AG08395 (cell line): Measurements from ENCODE around the gene SRSF8.
"Not testable (repeated sequence)": the region's sequence is repeated elsewhere in the genome, so short reads cannot be mapped to it uniquely, and the experiment has no call there.

Source experiments
- DNase-seq: peaks from one replicate; pipeline ENCODE4 v3.0.0; 2012; ENCODE audit warnings: mixed read lengths, low spot score

SRSF8 gene

GRCh38 chr11:95066716-95067038 is at the start of gene SRSF8:
TSS of gene SRSF8 (plus strand) at chr11:95066919. CDS start at chr11:95067227, 308 bp downstream.
- no peak for DNase-seq

DNA sequence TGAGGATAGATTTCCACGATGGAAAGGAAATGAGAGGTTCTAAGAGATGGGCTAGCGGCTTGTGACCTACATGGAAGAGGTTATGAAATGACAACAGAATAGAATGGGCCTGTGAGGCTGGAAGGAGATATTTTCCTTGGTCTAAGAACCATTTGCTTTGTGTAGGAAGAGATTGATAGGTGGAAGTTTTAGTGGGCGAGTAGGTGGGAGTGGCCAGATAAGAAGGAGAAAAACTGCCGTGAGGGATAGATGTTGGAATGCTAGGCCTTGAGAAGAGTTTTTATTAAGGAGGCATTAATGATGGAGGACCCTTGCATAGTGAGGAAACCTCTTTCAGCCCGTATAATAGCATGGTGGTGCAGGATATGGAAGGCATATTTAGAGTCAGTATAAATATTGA is 45.3 kb upstream of the SRSF8 start:
- DNase-seq = not testable (repeated sequence)

DNA sequence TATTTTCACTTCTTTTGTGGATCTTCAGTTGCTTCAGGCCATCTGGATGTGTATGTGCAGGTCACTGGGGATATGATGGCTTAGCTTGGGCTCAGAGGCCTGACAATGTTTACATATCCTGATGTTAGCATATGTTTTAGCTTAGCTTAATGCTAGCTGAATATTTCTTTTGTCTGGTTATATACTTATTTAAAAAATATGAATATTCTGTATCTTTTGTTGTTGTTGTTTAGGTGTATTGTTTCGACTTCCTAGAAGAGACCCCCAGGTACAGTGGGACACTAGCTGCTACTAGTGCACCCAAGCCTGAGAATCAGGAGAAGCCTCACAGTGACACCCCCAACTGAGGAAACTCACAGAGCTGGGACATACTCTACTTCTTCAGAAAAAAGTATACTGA is 41.8 kb upstream of the SRSF8 start, which contains the start of gene KDM4E:
KDM4E (plus strand) TSS at position 301 of the 400 bp plus-strand sequence. CDS start 300 bp downstream, outside the sequence.
- no peak for DNase-seq

- DNase-seq = not testable (repeated sequence)
These were observed 41.1 kb upstream of the SRSF8 start for GRCh38 chr11:95025594-95025993.

DNA sequence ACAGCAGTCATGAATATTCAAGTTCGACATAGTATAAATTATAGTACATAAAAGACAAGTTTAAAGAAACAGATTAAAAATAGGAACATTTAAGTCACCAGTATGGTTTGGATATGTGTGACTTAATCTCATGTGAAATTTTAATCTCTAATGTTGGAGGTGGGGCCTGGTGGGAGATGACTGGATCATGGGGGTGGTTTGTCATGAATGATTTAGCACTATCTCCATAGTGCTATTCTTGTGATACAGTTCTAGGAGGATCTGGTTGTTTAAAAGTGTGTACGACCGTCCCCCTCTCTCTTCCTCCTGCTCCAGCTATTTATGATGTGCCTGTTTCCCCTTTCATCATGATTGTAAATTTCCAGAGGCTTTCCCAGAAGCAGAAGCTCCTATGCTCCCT is 38.4 kb upstream of the SRSF8 start:
- DNase-seq = no peak

- DNase-seq = no peak
These were observed 33.7 kb upstream of the SRSF8 start for GRCh38 chr11:95033051-95033450.

DNA sequence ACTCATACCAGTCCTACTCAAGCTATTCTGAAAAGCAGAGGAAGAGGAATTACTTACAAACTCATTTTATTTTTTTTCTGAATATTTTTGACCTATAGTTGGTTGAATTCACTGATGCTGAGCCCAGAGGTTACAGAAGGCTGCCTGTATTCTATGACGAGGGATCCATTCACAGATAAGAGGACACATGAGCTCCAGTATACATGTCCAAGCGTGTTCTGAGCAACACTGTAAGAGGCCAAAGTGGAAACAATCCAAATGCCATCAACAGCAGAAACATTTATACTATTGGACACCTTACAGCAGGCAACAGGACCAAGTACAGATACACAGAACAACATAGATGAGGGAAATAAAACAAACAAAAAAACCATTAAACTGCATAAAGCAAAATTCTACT is 31.4 kb upstream of the SRSF8 start:
- no peak for DNase-seq

GRCh38 chr11:95037356-95038035 is 29.2 kb upstream of the SRSF8 start:
- not testable (repeated sequence) for DNase-seq

DNA sequence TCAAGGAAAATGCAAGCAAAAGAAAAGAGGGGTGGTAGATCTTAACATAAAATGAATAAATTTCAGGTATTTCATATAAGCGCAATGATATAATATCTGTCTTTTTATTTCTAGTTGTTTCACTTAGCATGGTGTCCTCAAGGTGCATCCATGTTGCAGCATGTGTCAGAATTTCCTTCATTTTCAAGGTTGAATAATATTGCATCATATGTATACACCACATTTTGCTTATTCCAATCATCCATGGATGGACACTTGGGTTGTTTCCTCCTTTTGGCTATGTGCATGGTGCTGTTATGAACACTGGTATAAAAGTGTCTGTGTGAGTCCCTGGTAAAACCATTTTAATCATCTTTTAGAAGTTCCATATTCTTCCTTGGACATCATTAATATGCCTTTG is 24.5 kb upstream of the SRSF8 start:
- DNase-seq = no peak

DNA sequence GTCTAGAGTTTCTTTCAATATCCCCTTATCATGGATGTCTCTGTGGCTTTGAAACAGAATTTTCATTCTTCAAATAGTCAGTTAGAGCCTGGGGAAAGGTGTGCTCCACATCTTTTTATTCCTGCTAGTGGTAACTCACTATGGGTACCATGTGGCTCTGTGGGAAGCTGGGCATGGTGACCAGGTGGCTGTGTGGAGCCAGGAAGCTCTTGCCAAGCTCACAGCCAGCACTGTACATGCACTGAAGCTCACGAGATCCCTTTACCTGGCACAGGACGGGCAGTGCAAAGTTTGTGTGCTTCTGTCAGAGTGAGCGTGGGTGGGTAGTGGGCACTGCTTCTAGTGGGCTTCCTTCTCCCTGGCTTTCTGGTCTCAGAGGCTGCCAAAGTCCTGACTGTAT is 23.8 kb upstream of the SRSF8 start:
- DNase-seq = no peak

GRCh38 chr11:95044010-95044409 is 22.7 kb upstream of the SRSF8 start:
- no peak for DNase-seq

DNA sequence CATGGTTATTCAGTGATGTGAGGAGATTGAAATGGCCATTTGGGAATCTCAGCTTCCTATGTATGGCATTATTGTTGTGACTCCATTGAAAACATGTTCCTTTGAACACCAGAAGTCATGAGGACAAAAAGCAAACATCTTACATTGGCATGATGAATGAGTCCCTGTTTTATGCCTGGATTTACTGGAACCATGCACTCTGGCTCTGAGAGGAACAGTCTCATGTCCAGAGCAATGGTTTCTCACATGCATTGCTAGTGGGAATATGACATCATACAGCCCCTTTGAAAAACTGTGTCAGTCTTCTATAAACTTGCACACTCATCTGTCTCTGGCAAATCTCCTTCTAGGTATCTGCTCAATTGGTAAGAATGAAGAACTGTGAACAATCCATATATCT is 20.9 kb upstream of the SRSF8 start:
- no peak for DNase-seq

DNA sequence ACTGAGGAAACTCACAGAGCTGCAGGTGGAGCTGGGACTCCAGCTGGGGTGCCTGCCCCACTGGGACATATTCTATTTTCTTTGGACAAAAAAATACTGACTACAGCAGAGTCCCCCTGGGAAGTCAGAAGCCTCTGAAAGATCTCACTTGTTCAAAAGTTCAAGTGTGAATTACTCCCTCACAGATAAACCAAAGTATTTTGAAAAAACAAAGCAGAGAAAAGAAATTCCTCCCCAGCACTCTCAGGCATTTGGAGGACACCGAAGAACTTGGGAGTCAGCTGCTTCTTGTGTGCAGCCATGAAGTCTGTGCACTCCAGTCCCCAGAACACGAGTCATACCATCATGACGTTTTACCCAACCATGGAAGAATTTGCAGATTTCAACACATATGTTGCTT is 17.6 kb upstream of the SRSF8 start, which contains the start of gene KDM4F:
KDM4F (plus strand) TSS at position 301 of the 400 bp plus-strand sequence.
- not testable (repeated sequence) for DNase-seq

- DNase-seq = no peak
These were observed 16.0 kb upstream of the SRSF8 start for GRCh38 chr11:95050595-95051202.

DNA sequence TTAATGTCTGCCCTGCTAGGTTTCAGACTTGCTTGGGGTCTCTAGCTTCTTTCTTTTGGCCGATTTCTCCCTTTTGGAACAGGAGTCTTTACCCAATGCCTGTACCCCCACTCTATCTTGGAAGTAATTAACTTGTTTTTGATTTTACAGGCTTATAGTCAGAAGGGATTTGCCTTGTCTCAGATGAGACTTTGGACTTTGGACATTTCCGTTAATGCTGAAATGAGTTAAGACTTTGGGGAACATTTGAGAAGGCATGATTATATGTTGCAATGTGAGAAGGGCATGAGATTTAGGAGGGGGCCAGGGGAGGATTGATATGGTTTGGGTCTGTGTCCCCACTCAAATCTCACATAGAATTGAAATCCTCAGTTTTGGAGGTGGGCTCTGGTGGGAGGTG is 12.4 kb upstream of the SRSF8 start:
- DNase-seq = no peak

DNA sequence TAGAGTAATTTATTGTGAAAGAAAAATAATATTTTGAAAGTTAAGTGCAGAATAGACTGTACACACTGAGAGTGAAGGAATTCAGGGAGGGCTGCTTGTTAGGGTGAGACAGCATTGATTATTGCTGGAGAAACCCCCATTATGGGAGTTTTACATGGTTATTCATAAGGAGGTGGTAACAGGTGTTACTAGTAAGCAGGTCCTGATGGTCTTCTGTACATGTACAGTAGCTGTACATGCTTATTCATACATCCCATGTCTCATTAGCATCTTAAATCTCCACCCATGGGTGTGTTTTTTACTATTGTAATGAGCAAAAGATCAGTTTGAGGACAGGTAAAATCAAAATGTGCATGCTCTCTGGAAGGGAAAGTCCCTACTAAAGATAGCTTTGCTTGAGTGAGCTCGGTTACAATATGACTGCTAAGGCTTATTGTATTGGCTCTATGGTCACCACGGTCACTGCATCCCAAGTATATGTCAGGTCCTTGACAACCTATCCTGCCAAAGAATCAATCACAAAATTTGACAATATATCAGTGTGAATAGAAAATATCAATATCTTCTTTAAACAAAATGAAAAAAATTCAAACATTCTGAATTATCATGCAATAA is 11.3 kb upstream of the SRSF8 start:
- DNase-seq = no peak

DNA sequence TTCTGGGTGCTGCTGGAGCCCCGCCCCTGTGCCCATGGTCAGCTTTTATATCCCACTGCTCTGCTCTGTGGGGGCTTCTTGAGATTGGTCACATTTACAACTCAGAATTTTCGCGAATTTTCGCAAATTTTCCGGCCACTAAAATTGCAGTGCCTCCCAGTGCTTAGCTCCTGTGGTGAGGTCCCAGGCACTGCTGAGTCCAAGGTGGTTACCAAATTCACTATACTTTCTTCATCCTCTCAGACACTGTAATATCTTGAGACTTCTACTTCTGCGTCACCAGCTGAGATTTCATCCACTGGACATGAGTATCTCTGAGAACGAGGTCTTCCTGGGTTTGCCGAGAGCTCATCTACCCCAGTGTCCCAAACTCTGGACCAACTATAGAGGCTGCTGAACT is 8.8 kb upstream of the SRSF8 start:
- no peak for DNase-seq

GRCh38 chr11:95058621-95059020 is 8.1 kb upstream of the SRSF8 start:
- no peak for DNase-seq

GRCh38 chr11:95059046-95059445 is 7.7 kb upstream of the SRSF8 start:
- DNase-seq = no peak

- no peak for DNase-seq
These were observed 1.4 kb upstream of the SRSF8 start for GRCh38 chr11:95065336-95065735.

DNA sequence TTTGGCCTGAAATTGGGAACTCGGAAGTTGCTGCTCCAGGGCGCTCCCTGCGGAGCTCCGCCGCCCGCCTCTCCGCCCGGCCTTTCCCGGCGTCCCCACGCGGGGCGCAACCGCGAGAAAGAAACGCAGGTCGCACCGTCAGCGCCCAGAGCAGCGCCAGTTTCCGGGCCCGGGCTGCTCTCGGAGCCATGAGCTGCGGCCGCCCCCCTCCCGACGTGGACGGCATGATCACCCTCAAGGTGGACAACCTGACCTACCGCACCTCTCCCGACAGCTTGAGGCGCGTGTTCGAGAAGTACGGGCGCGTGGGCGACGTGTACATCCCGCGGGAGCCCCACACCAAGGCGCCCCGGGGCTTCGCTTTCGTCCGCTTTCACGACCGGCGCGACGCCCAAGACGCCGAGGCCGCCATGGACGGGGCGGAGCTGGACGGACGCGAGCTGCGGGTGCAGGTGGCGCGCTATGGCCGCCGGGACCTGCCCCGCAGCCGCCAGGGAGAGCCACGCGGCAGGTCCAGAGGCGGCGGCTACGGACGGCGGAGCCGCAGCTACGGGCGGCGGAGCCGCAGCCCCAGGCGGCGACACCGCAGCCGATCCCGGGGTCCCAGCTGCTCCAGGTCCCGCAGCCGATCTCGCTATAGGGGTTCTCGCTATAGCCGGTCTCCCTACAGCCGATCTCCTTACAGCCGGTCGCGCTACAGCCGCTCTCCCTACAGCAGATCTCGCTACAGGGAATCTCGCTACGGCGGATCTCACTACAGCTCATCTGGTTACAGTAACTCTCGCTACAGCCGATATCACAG is 521 bp downstream of the SRSF8 start:
- peak; percentile 75 for DNase-seq

DNA sequence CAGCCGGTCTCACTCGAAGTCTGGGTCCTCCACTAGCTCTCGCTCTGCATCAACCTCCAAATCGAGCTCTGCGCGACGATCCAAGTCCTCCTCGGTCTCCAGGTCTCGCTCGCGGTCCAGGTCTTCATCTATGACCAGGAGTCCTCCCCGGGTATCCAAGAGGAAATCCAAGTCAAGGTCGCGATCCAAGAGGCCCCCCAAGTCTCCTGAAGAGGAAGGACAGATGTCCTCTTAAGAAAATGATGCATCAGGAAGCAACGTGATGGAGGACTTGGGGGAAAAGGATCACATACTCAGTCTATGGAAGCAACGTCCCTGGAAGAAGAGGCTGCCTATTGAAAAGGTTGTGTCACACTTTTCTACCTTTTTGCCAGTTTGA is 1.1 kb downstream of the SRSF8 start:
- DNase-seq = peak; percentile 35

GRCh38 chr11:95068549-95068948 is 1.8 kb downstream of the SRSF8 start:
- peak; percentile 81 for DNase-seq
